Immature natural killer cell (primary cell): ENCODE data around the gene KRT76. TPM values are rescaled to one million over a fixed set of nuclear protein-coding genes. Genes with fewer than 3 reads are reported as not detected.

Experiments
- DNase-seq, 3 donors: peaks; one replicate each; pipeline ENCODE4 v3.0.0; 2022; ENCODE audit warnings: mixed read lengths in 1 of 3
- H3K27ac Mint-ChIP-seq, 6 donors: one replicate each; pipeline ENCODE4 v1.8.0; 2020; ENCODE audit warnings: mixed read lengths in 6 of 6, mild to moderate bottlenecking in 5 of 6, inconsistent platforms in 4 of 6, moderate library complexity in 3 of 6
- H3K27me3 Mint-ChIP-seq, 3 donors: one replicate each; pipeline ENCODE4 v1.8.0; 2020 to 2021; ENCODE audit warnings: low read depth in 3 of 3, mild to moderate bottlenecking in 3 of 3, mixed read lengths in 3 of 3, moderate library complexity in 3 of 3, inconsistent platforms in 1 of 3
- H3K36me3 Mint-ChIP-seq, 3 donors: one replicate each; pipeline ENCODE4 v1.8.0; 2020; ENCODE audit warnings: mixed read lengths in 3 of 3, inconsistent platforms in 2 of 3, mild to moderate bottlenecking in 2 of 3
- H3K4me1 Mint-ChIP-seq, 2 donors: one replicate each; pipeline ENCODE4 v1.8.0; 2020; ENCODE audit warnings: inconsistent platforms in 2 of 2, mild to moderate bottlenecking in 2 of 2, mixed read lengths in 2 of 2, moderate library complexity in 1 of 2
- H3K4me3 Mint-ChIP-seq, 5 donors: one replicate each; pipeline ENCODE4 v1.8.0; 2020; ENCODE audit warnings: mild to moderate bottlenecking in 5 of 5, mixed read lengths in 5 of 5, inconsistent platforms in 3 of 5, moderate library complexity in 3 of 5
- H3K9me3 Mint-ChIP-seq, 6 donors: one replicate each; pipeline ENCODE4 v1.8.0; 2020; ENCODE audit warnings: mild to moderate bottlenecking in 6 of 6, mixed read lengths in 6 of 6, inconsistent platforms in 4 of 6, moderate library complexity in 3 of 6
- polyA plus RNA-seq, 3 donors: library from polyadenylated mRNA; unstranded; fragments of 300-500 nt; fragmentation: Illumina TruSeq; gene quantifications; one replicate each; pipeline ENCODE4 v1.2.3, GENCODE V29; 2021

The KRT76 gene
- polyA plus RNA-seq, 3 donors from 2014 or later: not detected

DNA sequence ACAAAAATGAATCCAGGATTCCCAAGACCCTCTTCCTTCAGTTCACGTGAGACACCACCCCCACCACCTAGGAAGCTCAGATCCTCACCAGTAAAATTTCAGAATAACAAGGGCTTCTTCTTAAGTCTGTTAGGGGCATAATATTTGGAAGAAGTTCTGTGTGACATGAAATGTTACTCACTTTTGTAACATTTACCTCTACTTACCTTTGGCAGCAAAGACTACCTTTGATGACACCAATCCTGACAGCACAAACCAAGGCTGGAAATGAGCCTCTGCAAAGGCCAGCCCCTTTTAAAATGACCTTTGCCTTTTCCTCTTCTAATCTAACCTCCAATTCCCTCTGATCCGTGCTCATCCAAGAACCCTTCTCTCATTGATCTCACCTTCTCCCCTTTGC, 54.5 kb downstream of the KRT76 start:
- no peaks in the 10 kb centered on the region for H3K9me3 Mint-ChIP-seq
- no peak overlapping the region for H3K4me3 Mint-ChIP-seq
- no peaks in the 10 kb centered on the region for H3K4me1 Mint-ChIP-seq
- peak overlapping the region in 1 of 6 donors; percentile 31 for H3K27ac Mint-ChIP-seq
- DNase-seq: no peak
- peaks cover 3% of the 10 kb centered on the region in 3 donors for H3K27me3 Mint-ChIP-seq
- H3K36me3 Mint-ChIP-seq: no peaks in the 10 kb centered on the region

DNA sequence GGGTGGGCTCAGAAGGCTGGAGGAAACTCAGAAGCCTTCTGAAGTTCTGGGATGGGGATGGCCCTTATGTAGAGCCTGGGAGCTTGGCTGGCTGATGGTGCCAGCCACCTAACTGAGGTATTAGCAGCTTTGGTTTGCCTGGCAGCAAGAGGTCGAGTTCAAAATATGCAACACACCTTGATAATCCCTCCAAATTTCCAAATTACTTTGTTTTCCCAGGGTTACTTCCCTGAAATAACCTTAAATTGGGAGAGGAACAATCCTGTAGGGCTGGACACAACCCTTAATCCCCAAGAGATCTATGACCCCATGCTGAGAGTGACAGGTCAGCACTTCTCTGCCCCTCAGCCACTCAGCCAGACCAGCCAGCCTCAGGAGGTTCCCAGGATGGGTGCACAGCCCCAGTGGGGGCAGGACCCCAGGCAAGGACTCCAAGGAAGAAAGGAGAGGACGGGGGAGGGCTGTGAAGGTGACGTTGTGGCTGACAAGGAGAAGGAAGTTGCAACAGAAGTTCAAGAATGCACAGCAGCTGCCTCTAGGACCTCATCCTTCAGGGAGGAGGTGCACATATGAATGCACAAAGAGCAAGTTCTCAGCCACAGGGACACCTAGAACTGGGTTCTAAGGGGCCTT, 55.2 kb downstream of the KRT76 start:
- Mint-ChIP-seq H3K27ac (peak overlapping the region in 2 of 6 donors; percentile 21 to 29), H3K9me3 (no peaks in the 10 kb centered on the region), H3K27me3 (peaks cover 3 to 4% (median 4%) of the 10 kb centered on the region in 3 donors), H3K36me3 (no peaks in the 10 kb centered on the region), H3K4me3 (no peak overlapping the region), H3K4me1 (no peaks in the 10 kb centered on the region)
- no peak for DNase-seq

DNA sequence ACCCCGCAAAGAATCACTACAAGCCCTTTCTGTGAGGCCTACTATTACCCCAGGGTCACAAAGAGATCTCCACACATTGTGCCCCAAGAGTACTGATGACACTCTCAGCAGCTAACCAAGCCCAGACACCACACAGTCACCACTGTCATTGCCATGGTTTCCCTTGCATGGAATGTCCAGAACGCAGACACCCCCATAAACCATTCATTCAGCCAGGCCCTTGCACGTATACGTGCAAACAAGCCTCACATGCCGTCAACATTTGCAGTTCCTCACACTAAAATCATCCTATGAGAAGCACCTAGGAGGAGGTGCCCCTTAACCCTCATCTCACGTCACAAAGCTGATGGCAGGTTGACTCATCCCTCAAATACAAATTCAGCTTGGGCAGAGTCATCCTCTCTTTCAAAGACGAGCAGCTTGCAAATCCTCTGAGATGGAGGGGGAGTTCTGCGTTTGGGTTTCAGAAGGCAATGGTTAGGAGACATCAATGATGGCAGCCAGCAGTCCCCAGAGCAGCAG, 56.7 kb downstream of the KRT76 start:
- Mint-ChIP-seq H3K9me3 (no peaks in the 10 kb centered on the region), H3K4me3 (no peak overlapping the region), H3K27ac (peak overlapping the region in 1 of 6 donors; percentile 40), H3K4me1 (no peaks in the 10 kb centered on the region), H3K36me3 (no peaks in the 10 kb centered on the region), H3K27me3 (peaks cover 3 to 11% (median 9%) of the 10 kb centered on the region in 3 donors)
- DNase-seq: no peak

Other genes with a start within 250 kb of the KRT76 start
- gene KRT71, start 224.2 kb downstream of the KRT76 start, polyA plus RNA-seq: not detected
- not detected for gene KRT74, start 203.5 kb downstream of the KRT76 start, polyA plus RNA-seq
- gene KRT72, start 175.9 kb downstream of the KRT76 start, polyA plus RNA-seq: under 1 TPM in 2 of 3 donors, not detected in 1; 0.34 to 0.93 TPM
- 1 to 10 TPM in 1 of 3 donors, under 1 TPM in 1, not detected in 1; 0.82 to 3.3 TPM for gene KRT73, start 158.8 kb downstream of the KRT76 start, polyA plus RNA-seq
- gene KRT2, start 125.1 kb downstream of the KRT76 start, polyA plus RNA-seq: 1 to 10 TPM in 1 of 3 donors, under 1 TPM in 2; 0.51 to 1.3 (median 0.61) TPM
- not detected for gene KRT1, start 96.9 kb downstream of the KRT76 start, polyA plus RNA-seq
- not detected for gene KRT77, start 73.8 kb downstream of the KRT76 start, polyA plus RNA-seq
- not detected for gene KRT3, start 18.8 kb upstream of the KRT76 start, polyA plus RNA-seq
- not detected for gene KRT4, start 36.8 kb upstream of the KRT76 start, polyA plus RNA-seq
- gene KRT79, start 57.0 kb upstream of the KRT76 start, polyA plus RNA-seq: not detected
- gene KRT78, start 71.6 kb upstream of the KRT76 start, polyA plus RNA-seq: under 1 TPM in 1 of 3 donors, not detected in 2; 0.28 TPM
- gene KRT8, start 127.7 kb upstream of the KRT76 start, polyA plus RNA-seq: not detected
- gene KRT18, start 171.8 kb upstream of the KRT76 start, polyA plus RNA-seq: under 1 TPM in 1 of 3 donors, not detected in 2; 0.60 TPM
- 10 to 100 TPM; 57.2 to 83.4 (median 69.2) TPM for gene EIF4B, start 229.1 kb upstream of the KRT76 start, polyA plus RNA-seq